ENCODE measurements around the gene APOBEC4. TPM values are rescaled to one million over a fixed set of nuclear protein-coding genes. Genes with fewer than 3 reads are reported as not detected.
"Not testable (repeated sequence)": the region's sequence is repeated elsewhere in the genome, so short reads cannot be mapped to it uniquely, and the experiment has no call there.

The APOBEC4 gene
- total RNA-seq, 1 experiment from 2014 or later, result not detected

DNA sequence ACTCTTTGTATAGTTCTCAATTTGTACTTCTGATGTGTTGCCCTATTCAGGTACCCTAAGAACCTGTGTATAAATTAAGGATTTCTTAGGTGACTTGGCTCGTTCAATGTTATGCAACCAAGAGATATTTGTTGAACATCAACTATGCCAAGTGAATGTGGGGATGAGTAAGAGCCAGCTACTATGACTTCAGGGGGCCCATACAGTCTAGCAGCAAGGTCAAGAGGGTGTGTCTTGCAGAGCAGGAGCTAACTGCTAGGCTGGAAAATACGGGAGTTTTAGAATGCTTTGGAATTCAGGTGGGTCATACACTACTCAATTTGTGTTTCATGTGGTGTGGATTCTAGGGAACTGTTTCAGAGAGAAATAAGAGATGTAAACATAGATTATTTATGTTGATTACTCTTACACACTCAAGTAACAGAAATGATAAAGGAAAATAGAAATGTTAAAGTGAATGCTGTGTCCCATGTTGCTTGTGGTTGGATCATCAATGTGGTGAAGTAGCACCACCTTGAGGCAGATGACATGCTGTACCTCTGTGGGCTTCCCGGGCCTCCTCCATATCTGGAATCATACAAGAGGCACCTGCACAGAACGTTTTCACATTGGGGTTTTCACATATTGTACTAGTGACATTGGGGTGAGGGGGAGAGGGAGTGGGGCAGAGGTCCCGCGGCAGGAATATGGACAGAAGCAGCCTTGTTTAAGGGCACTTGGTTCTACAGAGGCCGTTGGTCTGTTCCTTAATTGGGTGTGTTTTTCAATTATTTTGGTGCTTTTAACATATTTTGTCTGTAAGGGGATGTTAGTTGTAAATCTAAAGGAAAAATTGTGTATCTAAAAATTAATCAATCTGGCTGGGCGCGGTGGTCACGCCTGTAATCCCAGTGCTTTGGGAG is 30.0 kb downstream of the APOBEC4 start:
- Histone ChIP-seq H3K36me3 (ENCODE audit: insufficient read depth, low read length) (peaks cover 19% of the 10 kb centered on the region; the same call in 1 of the 2 replicates), H3K27me3 (ENCODE audit: low read length) (no peaks in the 10 kb centered on the region), H2AFZ (ENCODE audit: low read length) (no peak overlapping the region), H3K79me2 (ENCODE audit: low read length) (no peaks in the 10 kb centered on the region), H3K4me3 (ENCODE audit: low read length) (no peak overlapping the region), H3K9ac (ENCODE audit: low read length) (no peak overlapping the region), H3K27ac (ENCODE audit: low read length) (no peak overlapping the region), H3K9me3 (ENCODE audit: low read length) (no peaks in the 10 kb centered on the region), H4K20me1 (ENCODE audit: insufficient read depth, low read depth, low read length) (no peaks in the 10 kb centered on the region), H3K4me2 (ENCODE audit: low read depth, low read length, poor library complexity, severe bottlenecking) (no peak overlapping the region), H3K9me2 (replicated peaks; ENCODE audit: insufficient read depth, low read length) (no peaks in the 10 kb centered on the region), H3K4me1 (ENCODE audit: low read length) (peaks cover 19% of the 10 kb centered on the region)
- peak; percentile 84 for DNase-seq

DNA sequence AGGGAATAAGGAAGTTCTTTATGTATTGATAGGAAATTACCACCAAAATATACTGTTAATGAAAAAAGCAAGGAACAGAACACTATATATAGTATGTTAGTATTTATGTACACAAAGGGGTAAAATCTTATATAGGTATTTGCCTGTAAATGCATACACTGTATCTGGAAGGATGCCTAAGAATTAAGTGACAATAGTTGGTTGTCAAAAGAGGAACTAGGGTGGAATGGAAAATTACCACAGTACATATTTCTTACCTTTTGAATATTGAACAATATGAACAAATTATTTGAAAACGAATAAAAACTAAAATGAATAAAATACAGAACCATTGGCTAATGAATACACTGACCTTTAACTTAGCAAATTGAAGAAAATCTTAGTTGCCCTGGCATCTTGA is 31.1 kb downstream of the APOBEC4 start:
- H3K27ac ChIP-seq (ENCODE audit: low read length), result no peak overlapping the region
- no peaks in the 10 kb centered on the region for H3K9me2 ChIP-seq (replicated peaks; ENCODE audit: insufficient read depth, low read length)

DNA sequence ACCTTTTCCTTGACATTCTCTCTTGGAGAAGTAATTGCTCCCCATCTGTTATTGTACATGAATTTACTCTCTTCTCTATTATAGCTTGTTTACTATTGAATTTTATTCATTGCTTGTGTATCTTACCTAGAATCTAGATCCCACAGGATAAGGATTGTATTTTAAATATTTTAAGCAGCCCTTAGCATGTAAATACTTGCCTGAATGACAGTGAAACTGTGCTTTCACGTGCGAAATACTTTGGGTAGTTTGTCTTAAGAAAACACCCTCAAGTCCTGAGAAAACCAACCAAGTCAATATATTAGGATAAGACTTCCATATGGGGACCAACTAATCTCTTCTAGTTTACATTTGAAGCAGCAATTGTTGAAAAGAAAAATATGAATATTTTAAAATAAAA is 32.8 kb downstream of the APOBEC4 start:
- no peak overlapping the region for H3K4me2 ChIP-seq (ENCODE audit: low read depth, low read length, poor library complexity, severe bottlenecking)

More for the DNA sequence above, 31.1 kb downstream of the APOBEC4 start:
- Histone ChIP-seq H2AFZ (ENCODE audit: low read length) (no peak overlapping the region), H3K4me2 (ENCODE audit: low read depth, low read length, poor library complexity, severe bottlenecking) (no peak overlapping the region), H3K9ac (ENCODE audit: low read length) (no peak overlapping the region), H3K9me3 (ENCODE audit: low read length) (no peaks in the 10 kb centered on the region), H3K36me3 (ENCODE audit: insufficient read depth, low read length) (peaks cover 13% of the 10 kb centered on the region; the same call in 1 of the 2 replicates), H3K27me3 (ENCODE audit: low read length) (no peaks in the 10 kb centered on the region), H4K20me1 (ENCODE audit: insufficient read depth, low read depth, low read length) (no peaks in the 10 kb centered on the region), H3K79me2 (ENCODE audit: low read length) (no peaks in the 10 kb centered on the region), H3K4me1 (ENCODE audit: low read length) (peaks cover 19% of the 10 kb centered on the region), H3K4me3 (ENCODE audit: low read length) (no peak overlapping the region)
- DNase-seq, result no peak

DNA sequence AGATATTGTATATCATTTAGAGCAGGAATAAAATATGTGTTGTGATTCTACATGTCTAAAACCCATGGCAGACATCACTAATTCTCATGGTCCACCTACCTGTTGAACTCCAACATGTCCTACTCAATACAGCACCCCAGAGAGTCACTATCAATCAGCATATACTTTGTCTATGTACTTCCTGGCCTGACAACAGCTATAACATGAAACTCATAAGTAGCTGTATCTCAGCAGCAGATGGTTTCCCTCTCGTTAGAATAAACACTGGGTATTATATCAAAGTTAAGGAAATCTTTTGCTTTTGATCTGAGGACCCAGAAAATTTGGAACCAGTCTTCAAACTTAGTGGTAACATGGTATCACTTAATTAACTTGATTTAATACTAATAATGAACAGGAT is 33.3 kb downstream of the APOBEC4 start:
- DNase-seq, result no peak
- H3K27ac ChIP-seq (ENCODE audit: low read length), result no peak overlapping the region
- no peaks in the 10 kb centered on the region for H3K79me2 ChIP-seq (ENCODE audit: low read length)
- H3K4me2 ChIP-seq (ENCODE audit: low read depth, low read length, poor library complexity, severe bottlenecking), result no peak overlapping the region
- H3K9me2 ChIP-seq (replicated peaks; ENCODE audit: insufficient read depth, low read length), result no peaks in the 10 kb centered on the region
- H3K4me1 ChIP-seq (ENCODE audit: low read length), result peaks cover 19% of the 10 kb centered on the region
- no peaks in the 10 kb centered on the region for H4K20me1 ChIP-seq (ENCODE audit: insufficient read depth, low read depth, low read length)
- H2AFZ ChIP-seq (ENCODE audit: low read length), result no peak overlapping the region
- H3K9me3 ChIP-seq (ENCODE audit: low read length), result no peaks in the 10 kb centered on the region
- no peak overlapping the region for H3K4me3 ChIP-seq (ENCODE audit: low read length)
- peaks cover 1% of the 10 kb centered on the region; the same call in 1 of the 2 replicates for H3K36me3 ChIP-seq (ENCODE audit: insufficient read depth, low read length)
- H3K9ac ChIP-seq (ENCODE audit: low read length), result no peak overlapping the region
- no peaks in the 10 kb centered on the region for H3K27me3 ChIP-seq (ENCODE audit: low read length)

More for the DNA sequence above, 32.8 kb downstream of the APOBEC4 start:
- Histone ChIP-seq H2AFZ (ENCODE audit: low read length) (no peak overlapping the region), H3K9ac (ENCODE audit: low read length) (no peak overlapping the region), H3K27ac (ENCODE audit: low read length) (no peak overlapping the region), H3K4me1 (ENCODE audit: low read length) (peaks cover 19% of the 10 kb centered on the region), H3K9me2 (replicated peaks; ENCODE audit: insufficient read depth, low read length) (no peaks in the 10 kb centered on the region), H3K9me3 (ENCODE audit: low read length) (no peaks in the 10 kb centered on the region), H4K20me1 (ENCODE audit: insufficient read depth, low read depth, low read length) (no peaks in the 10 kb centered on the region), H3K36me3 (ENCODE audit: insufficient read depth, low read length) (peaks cover 6% of the 10 kb centered on the region; the same call in 1 of the 2 replicates), H3K4me3 (ENCODE audit: low read length) (no peak overlapping the region), H3K27me3 (ENCODE audit: low read length) (no peaks in the 10 kb centered on the region), H3K79me2 (ENCODE audit: low read length) (no peaks in the 10 kb centered on the region)
- DNase-seq, result no peak

DNA sequence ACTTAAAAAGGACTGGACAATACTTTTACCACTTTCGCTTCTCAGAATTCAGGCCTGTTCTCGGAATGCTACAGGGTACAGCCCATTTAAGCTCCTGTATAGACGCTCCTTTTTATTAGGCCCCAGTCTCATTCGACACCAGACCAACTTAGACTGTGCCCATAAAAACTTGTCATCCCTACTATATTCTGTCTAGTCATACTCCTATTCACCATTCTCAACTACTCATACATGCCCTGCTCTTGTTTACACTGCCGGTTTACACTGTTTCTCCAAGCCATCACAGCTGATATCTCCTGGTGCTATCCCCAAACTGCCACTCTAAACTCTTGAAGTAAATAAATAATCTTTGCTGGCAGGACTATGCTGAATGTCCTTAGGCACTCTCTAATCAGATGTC is 34.9 kb downstream of the APOBEC4 start:
- not testable (repeated sequence) for H3K4me3 ChIP-seq (ENCODE audit: low read length)

DNA sequence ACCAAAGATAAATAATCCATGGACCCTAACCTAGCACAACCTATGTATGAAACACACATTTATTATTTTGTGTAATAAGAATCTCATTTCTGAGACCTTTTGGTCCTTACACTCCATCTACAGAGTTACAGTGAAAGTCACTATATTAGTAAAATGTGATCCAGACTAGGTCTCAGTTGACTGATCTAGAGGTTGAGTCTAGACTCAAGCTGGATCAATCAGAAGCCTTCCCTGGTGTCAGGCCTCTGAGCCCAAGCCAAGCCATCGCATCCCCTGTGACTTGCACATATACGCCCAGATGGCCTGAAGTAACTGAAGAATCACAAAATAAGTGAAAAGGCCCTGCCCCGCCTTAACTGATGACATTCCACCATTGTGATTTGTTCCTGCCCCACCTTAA is 40.1 kb downstream of the APOBEC4 start:
- not testable (repeated sequence) for H3K36me3 ChIP-seq (ENCODE audit: insufficient read depth, low read length); H3K9me2 ChIP-seq (replicated peaks; ENCODE audit: insufficient read depth, low read length); H3K9ac ChIP-seq (ENCODE audit: low read length); H3K79me2 ChIP-seq (ENCODE audit: low read length); H3K4me3 ChIP-seq (ENCODE audit: low read length); DNase-seq; H2AFZ ChIP-seq (ENCODE audit: low read length); H3K27ac ChIP-seq (ENCODE audit: low read length); H4K20me1 ChIP-seq (ENCODE audit: insufficient read depth, low read depth, low read length); H3K4me2 ChIP-seq (ENCODE audit: low read depth, low read length, poor library complexity, severe bottlenecking); H3K9me3 ChIP-seq (ENCODE audit: low read length); H3K27me3 ChIP-seq (ENCODE audit: low read length)
- H3K4me1 ChIP-seq (ENCODE audit: low read length), result peaks cover 21% of the 10 kb centered on the region

More for the DNA sequence above, 34.9 kb downstream of the APOBEC4 start:
- not testable (repeated sequence) for H2AFZ ChIP-seq (ENCODE audit: low read length); H3K36me3 ChIP-seq (ENCODE audit: insufficient read depth, low read length); H3K9me2 ChIP-seq (replicated peaks; ENCODE audit: insufficient read depth, low read length); H3K9me3 ChIP-seq (ENCODE audit: low read length); H3K9ac ChIP-seq (ENCODE audit: low read length); H3K79me2 ChIP-seq (ENCODE audit: low read length); H3K27me3 ChIP-seq (ENCODE audit: low read length); DNase-seq; H3K27ac ChIP-seq (ENCODE audit: low read length); H4K20me1 ChIP-seq (ENCODE audit: insufficient read depth, low read depth, low read length); H3K4me2 ChIP-seq (ENCODE audit: low read depth, low read length, poor library complexity, severe bottlenecking)
- H3K4me1 ChIP-seq (ENCODE audit: low read length), result peaks cover 19% of the 10 kb centered on the region

DNA sequence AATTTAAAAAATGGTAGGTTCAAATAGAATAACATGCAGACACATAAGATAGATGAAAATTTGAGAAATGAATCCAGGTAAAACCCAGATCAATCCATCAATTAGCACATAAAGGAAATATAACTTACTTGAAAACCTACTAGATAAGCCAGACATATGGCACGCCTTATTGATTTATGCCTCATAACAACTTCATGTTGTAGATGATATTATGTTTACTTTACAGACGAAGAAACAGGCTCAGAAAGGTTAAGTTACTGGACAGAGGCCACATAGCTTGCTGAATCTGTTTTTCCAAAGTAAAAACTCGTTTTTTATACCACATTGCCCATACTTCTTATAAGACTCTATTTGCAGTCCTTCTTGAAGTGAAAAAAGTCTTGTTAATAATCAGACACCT is 40.7 kb downstream of the APOBEC4 start:
- no peaks in the 10 kb centered on the region for H3K27me3 ChIP-seq (ENCODE audit: low read length)
- no peak overlapping the region for H3K4me2 ChIP-seq (ENCODE audit: low read depth, low read length, poor library complexity, severe bottlenecking)
- H3K79me2 ChIP-seq (ENCODE audit: low read length), result no peaks in the 10 kb centered on the region
- H2AFZ ChIP-seq (ENCODE audit: low read length), result no peak overlapping the region
- H3K9ac ChIP-seq (ENCODE audit: low read length), result no peak overlapping the region
- H3K4me3 ChIP-seq (ENCODE audit: low read length), result no peak overlapping the region
- H3K36me3 ChIP-seq (ENCODE audit: insufficient read depth, low read length), result no peaks in the 10 kb centered on the region
- no peak for DNase-seq
- peaks cover 27% of the 10 kb centered on the region for H3K4me1 ChIP-seq (ENCODE audit: low read length)
- H3K27ac ChIP-seq (ENCODE audit: low read length), result no peak overlapping the region
- H3K9me2 ChIP-seq (replicated peaks; ENCODE audit: insufficient read depth, low read length), result no peaks in the 10 kb centered on the region
- no peaks in the 10 kb centered on the region for H4K20me1 ChIP-seq (ENCODE audit: insufficient read depth, low read depth, low read length)
- no peaks in the 10 kb centered on the region for H3K9me3 ChIP-seq (ENCODE audit: low read length)

DNA sequence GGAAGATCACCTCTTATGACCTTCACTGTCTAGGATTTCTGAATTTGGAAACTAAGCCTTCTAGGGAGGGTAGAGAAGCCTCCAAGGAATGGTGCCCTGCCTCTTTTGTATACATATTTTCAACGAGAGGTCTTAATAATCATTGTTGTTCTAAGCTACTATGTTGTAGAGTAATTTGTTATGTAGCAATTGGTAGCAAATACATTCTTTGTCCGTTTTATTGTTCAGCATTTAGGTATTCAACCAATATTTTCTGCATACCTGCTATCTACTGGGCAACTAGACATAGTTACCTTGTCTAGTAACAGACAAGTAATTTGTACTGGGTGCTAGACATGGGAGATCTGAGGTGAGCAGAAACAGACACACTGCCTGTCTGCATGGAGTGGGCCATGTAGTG is 42.1 kb downstream of the APOBEC4 start:
- Histone ChIP-seq H3K27ac (ENCODE audit: low read length) (no peak overlapping the region), H3K9me2 (replicated peaks; ENCODE audit: insufficient read depth, low read length) (no peaks in the 10 kb centered on the region), H3K79me2 (ENCODE audit: low read length) (no peaks in the 10 kb centered on the region), H3K4me1 (ENCODE audit: low read length) (peaks cover 31% of the 10 kb centered on the region), H3K9me3 (ENCODE audit: low read length) (no peaks in the 10 kb centered on the region), H3K4me3 (ENCODE audit: low read length) (no peak overlapping the region), H3K4me2 (ENCODE audit: low read depth, low read length, poor library complexity, severe bottlenecking) (no peak overlapping the region), H3K9ac (ENCODE audit: low read length) (no peak overlapping the region), H3K36me3 (ENCODE audit: insufficient read depth, low read length) (no peaks in the 10 kb centered on the region), H4K20me1 (ENCODE audit: insufficient read depth, low read depth, low read length) (no peaks in the 10 kb centered on the region), H3K27me3 (ENCODE audit: low read length) (no peaks in the 10 kb centered on the region), H2AFZ (ENCODE audit: low read length) (no peak overlapping the region)
- no peak for DNase-seq
